Erythroblast (primary cell): ENCODE measurements around the gene LYSMD1.

Source experiments
- GATA1 ChIP-seq: IDR thresholded peaks from 2 replicates; pipeline ENCODE4 v1.6.1; 2011; ENCODE audit warnings: low read depth, mild to moderate bottlenecking, control low read depth, low read length, moderate library complexity
- POLR2A ChIP-seq: IDR thresholded peaks from 2 replicates; pipeline ENCODE4 v1.6.1; 2011; ENCODE audit warnings: mild to moderate bottlenecking, low read length

DNA sequence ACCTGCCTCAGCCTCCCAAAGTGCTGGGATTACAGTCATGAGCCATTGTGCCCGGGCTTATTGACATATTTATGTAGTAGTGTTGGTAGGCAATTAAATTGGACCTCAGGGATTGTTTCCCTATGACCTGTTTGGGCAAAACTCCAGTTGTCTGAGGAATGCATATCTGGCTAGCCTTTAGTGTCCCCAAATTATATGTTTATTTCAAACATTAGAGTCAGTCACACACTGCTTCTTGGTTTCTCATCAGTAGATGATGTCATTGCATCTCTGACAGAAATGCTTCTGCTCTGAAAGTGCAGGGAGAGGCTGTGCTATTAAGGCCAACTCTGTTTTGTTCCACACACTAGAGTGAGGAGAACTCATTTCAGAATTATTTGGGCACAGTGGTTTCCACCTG, 45.1 kb upstream of the LYSMD1 start:
- TF ChIP-seq POLR2A (no peak), GATA1 (no peak)
